SK-N-SH (cell line): ENCODE results near the gene TMEM87B. TPM values are rescaled to one million over a fixed set of nuclear protein-coding genes. Genes with fewer than 3 reads are reported as not detected.
A peak's percentile ranks its signal among the peaks of the same experiment; 100 is the strongest.

ENCODE experiments used
- CTCF ChIA-PET: fragments of 300-600, 350-600 bp; formaldehyde crosslinking; extraction: SDS; loops from one replicate; lab custom pipeline; 2021; lab: Yijun Ruan, JAX
- POLR2A ChIA-PET: fragments of 350-600 bp; sonication (Branson Sonifier 250); formaldehyde crosslinking; extraction: SDS; loops from one replicate; lab custom pipeline; 2020; ENCODE audit warnings: antibody characterized with exemption, inconsistent platforms; lab: Yijun Ruan, JAX
- DNase-seq: peaks from one replicate; pipeline ENCODE4 v3.0.0; 2012
- H2AFZ ChIP-seq: fragments of 200-600 bp; sonication (generic); 2 replicates; pipeline ENCODE4 v1.8.1; 2016; ENCODE audit warnings: antibody characterized with exemption, mild to moderate bottlenecking, low read depth
- H3F3A ChIP-seq: fragments of 200-600 bp; sonication (generic); replicated peaks from 2 replicates; pipeline ENCODE3; 2016; ENCODE audit warnings: antibody characterized with exemption, mild to moderate bottlenecking; ENCODE audit not compliant: insufficient read depth
- H3K27ac ChIP-seq, 2 experiments: fragments of 200-500 bp in 1 of 2; fragments of 200-600 bp in 1 of 2; sonication (Bioruptor generic) in 1 of 2; sonication (generic), shearing (Covaris generic) in 1 of 2; 2 replicates each; pipeline versions ENCODE4 v1.5.1 to v1.6.1; 2014 to 2016; ENCODE audit warnings: low read depth in 2 of 2, inconsistent platforms in 1 of 2, low read length in 1 of 2, mild to moderate bottlenecking in 1 of 2, mixed read lengths in 1 of 2
- H3K27me3 ChIP-seq: fragments of 200-600 bp; sonication (generic), shearing (Covaris generic); 2 replicates; pipeline ENCODE4 v1.6.1; 2016; ENCODE audit warnings: mixed run types; ENCODE audit not compliant: insufficient read depth
- H3K36me3 ChIP-seq, 2 experiments: fragments of 200-500 bp in 1 of 2; fragments of 200-600 bp in 1 of 2; sonication (Bioruptor generic) in 1 of 2; sonication (generic) in 1 of 2; replicated peaks in 1 of 2; 2 replicates each; pipeline versions ENCODE3 to v1.5.1; 2014 to 2016; ENCODE audit warnings: low read length in 1 of 2, mild to moderate bottlenecking in 1 of 2; ENCODE audit not compliant: insufficient read depth in 2 of 2, control insufficient read depth in 1 of 2
- H3K4me1 ChIP-seq, 2 experiments: fragments of 200-500 bp in 1 of 2; fragments of 200-600 bp in 1 of 2; sonication (Bioruptor generic) in 1 of 2; sonication (generic), shearing (Covaris generic) in 1 of 2; 2 replicates each; pipeline versions ENCODE4 v1.5.1 to v1.6.1; 2014 to 2016; ENCODE audit warnings: low read depth in 1 of 2, low read length in 1 of 2, mixed run types in 1 of 2; ENCODE audit not compliant: insufficient read depth in 2 of 2, control insufficient read depth in 1 of 2
- H3K4me2 ChIP-seq: fragments of 200-600 bp; sonication (generic), shearing (Covaris generic); 2 replicates; pipeline ENCODE4 v1.6.1; 2017; ENCODE audit warnings: mixed run types
- H3K4me3 ChIP-seq, 2 experiments: fragments of 200-500 bp in 1 of 2; fragments of 200-600 bp in 1 of 2; sonication (Bioruptor generic) in 1 of 2; sonication (generic), shearing (Covaris generic) in 1 of 2; 2 replicates each; pipeline versions ENCODE4 v1.5.1 to v1.8.1; 2014 to 2016; ENCODE audit warnings: low read depth in 2 of 2, inconsistent platforms in 1 of 2, low read length in 1 of 2, mild to moderate bottlenecking in 1 of 2, mixed read lengths in 1 of 2, moderate library complexity in 1 of 2
- H3K79me2 ChIP-seq: fragments of 200-600 bp; sonication (generic); 2 replicates; pipeline ENCODE4 v1.8.1; 2017; ENCODE audit warnings: mild to moderate bottlenecking; ENCODE audit not compliant: insufficient read depth
- H3K9ac ChIP-seq: fragments of 200-600 bp; sonication (generic); 2 replicates; pipeline ENCODE4 v1.6.1; 2017; ENCODE audit warnings: mixed run types
- H3K9me2 ChIP-seq: fragments of 200-600 bp; sonication (generic); 2 replicates; pipeline ENCODE4 v1.6.1; 2017; ENCODE audit warnings: mixed run types
- H3K9me3 ChIP-seq: fragments of 200-600 bp; sonication (generic); 2 replicates; pipeline ENCODE4 v1.6.1; 2017; ENCODE audit warnings: mixed run types, mild to moderate bottlenecking, moderate library complexity
- H4K20me1 ChIP-seq: fragments of 200-600 bp; sonication (generic); 2 replicates; pipeline ENCODE4 v1.6.1; 2017; ENCODE audit warnings: mild to moderate bottlenecking, mixed run types; ENCODE audit not compliant: insufficient read depth
- CTCF ChIP-seq: fragments of 200-600 bp; sonication (generic); IDR thresholded peaks from 2 replicates; pipeline ENCODE4 v1.6.1; 2017; ENCODE audit warnings: antibody characterized with exemption, mild to moderate bottlenecking, moderate library complexity
- ELF1 ChIP-seq: IDR thresholded peaks from 2 replicates; pipeline ENCODE4 v1.4.0; 2012
- EZH2phosphoT487 ChIP-seq: fragments of 200-600 bp; sonication (generic); IDR thresholded peaks from 2 replicates; pipeline ENCODE4 v1.6.1; 2017; ENCODE audit warnings: low read depth, mixed run types, mild to moderate bottlenecking, antibody characterized with exemption, moderate library complexity, borderline replicate concordance
- FOSL2 ChIP-seq: IDR thresholded peaks from 2 replicates; pipeline ENCODE4 v1.4.0; 2012; ENCODE audit warnings: low read depth, mild to moderate bottlenecking, moderate library complexity, borderline replicate concordance
- FOXJ3 ChIP-seq: sonication (generic); formaldehyde crosslinking; IDR thresholded peaks from 2 replicates; pipeline ENCODE4 v1.5.1; 2020; ENCODE audit warnings: mild to moderate bottlenecking, missing genetic modification reagents
- FOXM1 ChIP-seq: IDR thresholded peaks from 2 replicates; pipeline ENCODE4 v1.4.0; 2012; ENCODE audit warnings: low read depth, mild to moderate bottlenecking
- JUND ChIP-seq: IDR thresholded peaks from 2 replicates; pipeline ENCODE4 v1.4.0; 2012
- MEF2A ChIP-seq: IDR thresholded peaks from 2 replicates; pipeline ENCODE4 v1.4.0; 2012; ENCODE audit warnings: low read depth, borderline replicate concordance
- MXI1 ChIP-seq: IDR thresholded peaks from 2 replicates; pipeline ENCODE4 v1.6.1; 2012; ENCODE audit warnings: mild to moderate bottlenecking, low read depth, low read length, improper control_type of control experiment
- NFIC ChIP-seq: IDR thresholded peaks from 2 replicates; pipeline ENCODE4 v1.4.0; 2012; ENCODE audit warnings: borderline replicate concordance
- POLR2AphosphoS5 ChIP-seq: IDR thresholded peaks from 2 replicates; pipeline ENCODE4 v1.6.1; 2012; ENCODE audit warnings: low read depth, low read length
- RCOR1 ChIP-seq: fragments of 150-350 bp; IDR thresholded peaks from 2 replicates; pipeline ENCODE4 v1.6.1; 2017; ENCODE audit warnings: antibody characterized with exemption, low read length
- RFX5 ChIP-seq: IDR thresholded peaks from 2 replicates; pipeline ENCODE4 v1.6.1; 2012; ENCODE audit warnings: mild to moderate bottlenecking, improper control_type of control experiment, low read length
- RXRA ChIP-seq: IDR thresholded peaks from 2 replicates; pipeline ENCODE4 v1.4.0; 2012; ENCODE audit warnings: low read depth, mild to moderate bottlenecking, borderline replicate concordance
- SIN3A ChIP-seq: IDR thresholded peaks from 2 replicates; pipeline ENCODE4 v1.6.1; 2012; ENCODE audit warnings: low read depth, mild to moderate bottlenecking, low read length, moderate library complexity, borderline replicate concordance
- SMC3 ChIP-seq: IDR thresholded peaks from 2 replicates; pipeline ENCODE4 v1.6.1; 2012; ENCODE audit warnings: low read depth, low read length, improper control_type of control experiment
- TAF1 ChIP-seq: IDR thresholded peaks from 2 replicates; pipeline ENCODE4 v1.6.1; 2012; ENCODE audit warnings: low read depth, mild to moderate bottlenecking, low read length, moderate library complexity, borderline replicate concordance
- USF1 ChIP-seq: IDR thresholded peaks from 2 replicates; pipeline ENCODE4 v1.4.0; 2012; ENCODE audit warnings: low read depth, borderline replicate concordance
- YY1 ChIP-seq: IDR thresholded peaks from 2 replicates; pipeline ENCODE4 v1.4.0; 2012; ENCODE audit warnings: low read depth, mild to moderate bottlenecking
- ZBTB33 ChIP-seq: IDR thresholded peaks from 2 replicates; pipeline ENCODE4 v1.4.0; 2012; ENCODE audit warnings: low read depth, borderline replicate concordance
- WGBS: methylation state at CpG from one replicate; pipeline ENCODE4 v1.1.6; 2017; ENCODE audit warnings: low lambda C conversion rate; 5-methylcytosine and 5-hydroxymethylcytosine counted together
- polyA plus RNA-seq, 3 experiments: library from polyadenylated mRNA; depleted of rRNA; stranded (reverse); fragments of >200 nt; gene quantifications; 2 replicates each; pipeline ENCODE4 v1.2.3, GENCODE V29; 2012
- TF ChIP-seq, protein P1 (sequence below): fragments of 150-350 bp; IDR thresholded peaks from 2 replicates; pipeline ENCODE4 v1.6.1; 2016; ENCODE audit warnings: mild to moderate bottlenecking, low read depth, low read length
- TF ChIP-seq, protein P2 (sequence below): IDR thresholded peaks from 2 replicates; pipeline ENCODE4 v1.4.0; 2012; ENCODE audit warnings: low read depth

The TMEM87B gene
- polyA plus RNA-seq, 1 of the 3 experiments (the other 2 are of a cell fraction): 7.9 TPM

DNA sequence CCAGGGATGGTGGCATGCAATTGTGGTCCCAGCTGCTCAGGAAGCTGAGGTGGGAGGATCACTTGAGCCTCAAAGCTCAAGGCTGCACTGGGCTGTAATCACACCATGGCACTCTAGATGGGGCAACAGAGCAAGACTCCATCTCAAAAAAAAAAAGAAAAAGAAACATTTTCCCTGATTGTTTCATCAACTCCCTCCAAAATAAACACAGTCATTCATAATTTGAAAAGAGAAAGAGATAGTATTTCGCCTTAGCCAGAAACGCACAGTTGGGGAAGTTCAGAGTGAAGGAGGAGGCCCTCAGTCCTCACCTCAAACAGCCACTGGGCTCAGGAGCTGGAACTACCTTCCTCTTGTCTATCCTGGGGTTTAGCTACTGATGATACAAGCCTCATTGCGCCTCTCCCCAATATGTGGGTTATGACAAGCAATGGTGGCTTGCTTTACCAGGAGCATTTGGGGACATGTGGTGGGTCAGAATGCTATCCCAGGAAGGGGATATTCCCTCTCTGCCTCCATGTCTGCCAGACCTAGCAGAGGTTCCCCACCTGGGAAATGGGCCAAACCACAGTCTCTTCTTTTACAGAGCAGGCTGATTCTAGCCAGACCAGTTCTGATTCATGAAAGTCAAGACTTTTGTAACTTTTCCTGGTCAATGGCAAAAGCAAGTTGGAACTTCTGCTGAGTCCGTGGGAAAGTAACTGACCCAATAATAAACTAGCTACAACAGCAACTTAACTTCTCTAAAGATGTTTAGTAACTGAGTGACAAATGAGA, 22.2 kb upstream of the TMEM87B start (continued):
- peak; percentile 72; the same call in 1 of the 2 replicates for TF ChIP-seq RXRA
- TF ChIP-seq FOSL2: peak; percentile 43; the same call in 1 of the 2 replicates
- TF ChIP-seq SIN3A: no peak
- TF ChIP-seq RCOR1: no peak
- TF ChIP-seq USF1: no peak
- TF ChIP-seq CTCF: peak; percentile 44
- no peak for TF ChIP-seq SMC3
- TF ChIP-seq POLR2AphosphoS5: peak; percentile 44; the same call in 1 of the 2 replicates
- no peak for TF ChIP-seq MXI1

GRCh38 chr2:112033600-112033999, 21.5 kb upstream of the TMEM87B start:
- POLR2A ChIA-PET: no interaction called here
- 44% methylated on average over 1 of the region's 1 CpG for WGBS
- H3K36me3 ChIP-seq: no peaks in the 10 kb centered on the region
- H3F3A ChIP-seq: peaks cover 30% of the 10 kb centered on the region
- no peaks in the 10 kb centered on the region; the same call in 1 of the 2 replicates for H4K20me1 ChIP-seq
- CTCF ChIA-PET: no interaction called here
- no peak overlapping the region for H3K4me3 ChIP-seq
- H2AFZ ChIP-seq: no peak overlapping the region
- H3K4me2 ChIP-seq: peak overlapping the region; percentile 23; the same call in 1 of the 2 replicates
- DNase-seq: no peak
- no peaks in the 10 kb centered on the region for H3K27me3 ChIP-seq
- H3K79me2 ChIP-seq: no peaks in the 10 kb centered on the region
- H3K9ac ChIP-seq: no peak overlapping the region
- no peaks in the 10 kb centered on the region for H3K9me3 ChIP-seq
- peak overlapping the region in 1 of 2 experiments; percentile 73; a peak in 2 of 4 replicates for H3K27ac ChIP-seq
- no peaks in the 10 kb centered on the region for H3K9me2 ChIP-seq
- H3K4me1 ChIP-seq: peaks cover 7 to 11% of the 10 kb centered on the region in 2 experiments; a peak in 3 of 4 replicates
- no peak for TF ChIP-seq TAF1
- no peak for TF ChIP-seq FOXM1
- no peak for TF ChIP-seq ZBTB33
- TF ChIP-seq JUND: 0 out of 2 replicates have a peak, but pooled peaks have one; percentile 13
- TF ChIP-seq FOXJ3: no peak
- TF ChIP-seq, protein P1, sequence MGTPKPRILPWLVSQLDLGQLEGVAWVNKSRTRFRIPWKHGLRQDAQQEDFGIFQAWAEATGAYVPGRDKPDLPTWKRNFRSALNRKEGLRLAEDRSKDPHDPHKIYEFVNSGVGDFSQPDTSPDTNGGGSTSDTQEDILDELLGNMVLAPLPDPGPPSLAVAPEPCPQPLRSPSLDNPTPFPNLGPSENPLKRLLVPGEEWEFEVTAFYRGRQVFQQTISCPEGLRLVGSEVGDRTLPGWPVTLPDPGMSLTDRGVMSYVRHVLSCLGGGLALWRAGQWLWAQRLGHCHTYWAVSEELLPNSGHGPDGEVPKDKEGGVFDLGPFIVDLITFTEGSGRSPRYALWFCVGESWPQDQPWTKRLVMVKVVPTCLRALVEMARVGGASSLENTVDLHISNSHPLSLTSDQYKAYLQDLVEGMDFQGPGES: no peak
- TF ChIP-seq MEF2A: no peak
- TF ChIP-seq NFIC: peak; percentile 24; the same call in 1 of the 2 replicates
- TF ChIP-seq YY1: no peak
- TF ChIP-seq, protein P2, sequence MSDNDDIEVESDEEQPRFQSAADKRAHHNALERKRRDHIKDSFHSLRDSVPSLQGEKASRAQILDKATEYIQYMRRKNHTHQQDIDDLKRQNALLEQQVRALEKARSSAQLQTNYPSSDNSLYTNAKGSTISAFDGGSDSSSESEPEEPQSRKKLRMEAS: no peak
- TF ChIP-seq CTCF: no peak
- no peak for TF ChIP-seq RFX5
- no peak for TF ChIP-seq MXI1
- TF ChIP-seq SIN3A: no peak
- TF ChIP-seq EZH2phosphoT487: no peak
- no peak for TF ChIP-seq ELF1
- TF ChIP-seq FOSL2: 0 out of 2 replicates have a peak, but pooled peaks have one; percentile 24
